DMS 273 (cell line): Measurements from ENCODE around the gene HOXB9.
A peak's percentile ranks its signal among the peaks of the same experiment; 100 is the strongest.

Source experiments
- DNase-seq: peaks from one replicate; lab custom pipeline; 2025; ENCODE audit not compliant: unreplicated experiment; lab: John Stamatoyannopoulos, UW

HOXB9 gene

DNA sequence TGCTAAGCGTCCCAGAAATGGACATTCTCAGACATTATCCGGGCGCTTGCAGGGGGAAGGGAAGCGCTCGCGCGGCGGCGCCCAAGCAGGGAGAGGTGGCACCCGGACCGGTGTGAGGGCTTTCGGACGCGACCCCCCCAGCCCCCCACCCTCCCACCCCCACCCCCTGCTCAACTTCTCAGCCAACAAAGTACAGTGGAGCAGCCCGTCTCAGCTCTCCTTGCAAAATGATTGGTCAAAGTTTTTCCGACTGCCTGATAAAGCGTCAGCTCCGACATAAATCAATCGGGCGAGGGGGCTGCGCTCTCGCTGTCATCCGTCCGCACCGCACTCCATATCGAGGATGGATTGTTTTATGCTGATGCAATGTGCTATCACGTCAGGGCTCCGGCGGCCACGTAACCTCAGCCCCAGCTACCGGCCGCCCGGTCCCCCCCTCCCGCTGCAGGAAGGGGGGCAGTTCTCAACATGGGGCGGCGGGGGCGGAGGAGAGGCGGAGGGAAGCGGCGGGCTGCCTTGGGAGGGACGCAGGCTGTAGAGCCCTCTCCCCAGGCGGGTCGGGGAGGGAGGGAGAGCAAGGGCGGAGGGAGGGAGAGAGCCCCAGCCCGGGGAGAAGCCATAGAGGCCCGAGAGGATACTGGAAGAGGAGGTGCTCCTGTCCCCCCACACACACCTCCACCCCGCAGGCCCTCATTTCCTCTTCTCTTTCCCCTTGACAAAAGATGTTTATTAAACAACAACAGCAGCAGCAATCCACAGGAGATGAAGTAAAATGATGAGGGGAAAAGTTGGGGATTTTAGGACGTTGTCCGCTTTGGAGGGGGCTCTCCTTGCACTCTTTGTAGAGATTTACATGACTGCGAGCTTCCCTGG lies at the start of gene HOXB9:
HOXB9 (minus strand) TSS at position 114 of the 873 bp plus-strand sequence; CDS start at position 25, 89 bp downstream.
- DNase-seq: no peak

GRCh38 chr17:48672340-48672739 lies 46.2 kb upstream of the HOXB9 start:
- no peak for DNase-seq

- peak; percentile 83 for DNase-seq
These were observed 45.6 kb upstream of the HOXB9 start for GRCh38 chr17:48671697-48672171.

DNA sequence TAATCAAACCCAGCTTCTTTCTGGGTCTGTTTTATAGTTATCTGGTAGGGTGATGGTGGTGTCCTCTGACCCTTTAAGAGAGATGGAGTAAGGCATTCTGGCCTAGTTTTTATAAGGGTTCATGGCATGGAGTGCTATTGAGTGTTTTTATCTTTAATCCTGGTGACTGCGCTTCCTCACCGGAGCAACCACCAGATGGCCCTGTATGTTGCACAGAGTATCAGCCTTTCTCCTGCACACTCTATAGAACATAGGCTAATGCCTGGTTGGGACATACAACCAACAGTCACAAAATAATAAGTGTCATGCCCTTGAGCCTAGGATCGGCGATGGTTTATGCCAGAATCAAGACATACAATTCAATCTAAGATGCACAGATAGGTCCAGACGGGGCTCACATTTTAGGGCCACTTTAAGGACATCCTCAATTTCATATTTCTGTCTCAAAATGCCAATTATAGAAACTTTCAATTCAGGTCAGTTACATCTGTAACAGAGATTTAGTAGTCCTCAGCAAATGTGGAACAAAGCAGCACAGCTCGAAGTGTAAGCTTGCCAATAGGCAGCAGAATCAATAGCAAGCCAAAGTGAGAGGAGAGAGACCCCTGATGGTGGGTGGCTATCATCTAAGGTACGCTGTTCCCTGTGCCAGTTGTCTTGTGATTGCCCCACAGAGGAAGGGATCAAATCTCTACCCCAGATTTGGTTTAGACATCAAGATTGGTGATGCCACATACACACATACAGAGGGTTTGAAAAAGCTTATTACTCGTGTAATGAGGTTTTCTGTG lies 37.2 kb upstream of the HOXB9 start:
- no peak for DNase-seq

DNA sequence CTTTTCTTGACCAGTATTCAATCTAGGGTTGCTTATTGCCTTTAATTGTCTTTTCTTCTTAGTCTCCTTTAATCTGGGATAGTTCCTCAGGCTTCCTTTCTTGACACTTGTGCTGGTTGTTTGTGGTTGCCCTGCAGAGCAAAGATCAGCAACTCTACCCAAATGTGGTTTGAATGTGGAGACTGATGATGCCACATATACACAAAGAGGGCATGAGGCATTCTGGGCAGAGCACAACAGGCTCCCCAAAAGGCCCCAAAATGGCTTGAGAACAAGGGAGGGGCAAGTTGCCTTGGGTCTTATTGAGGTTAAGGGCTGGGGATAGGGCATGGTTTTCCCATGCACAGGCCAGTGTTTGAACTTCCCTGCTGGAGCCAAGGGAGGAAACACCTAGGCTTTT lies 29.8 kb upstream of the HOXB9 start:
- no peak for DNase-seq

DNA sequence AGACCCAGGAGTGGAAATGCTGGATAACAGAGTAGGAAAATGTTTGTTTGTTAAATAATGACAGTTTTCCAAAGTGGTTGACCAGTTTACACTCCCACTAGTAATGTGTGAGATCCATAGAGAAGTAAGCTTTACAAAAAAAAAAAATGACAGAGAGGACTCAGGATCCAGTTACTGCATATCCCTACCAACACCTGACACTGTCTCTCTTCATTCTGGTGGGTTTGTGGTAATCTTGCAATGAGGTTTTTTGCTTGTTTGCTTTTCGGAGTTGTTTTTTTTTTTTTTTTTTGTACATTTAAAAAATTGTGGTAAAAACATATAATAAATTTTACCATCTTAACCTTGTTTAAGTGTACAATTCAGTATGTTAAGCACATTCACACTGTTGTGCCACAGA lies 23.6 kb upstream of the HOXB9 start:
- DNase-seq: no peak

GRCh38 chr17:48647963-48648245 lies 21.7 kb upstream of the HOXB9 start:
- no peak for DNase-seq

DNA sequence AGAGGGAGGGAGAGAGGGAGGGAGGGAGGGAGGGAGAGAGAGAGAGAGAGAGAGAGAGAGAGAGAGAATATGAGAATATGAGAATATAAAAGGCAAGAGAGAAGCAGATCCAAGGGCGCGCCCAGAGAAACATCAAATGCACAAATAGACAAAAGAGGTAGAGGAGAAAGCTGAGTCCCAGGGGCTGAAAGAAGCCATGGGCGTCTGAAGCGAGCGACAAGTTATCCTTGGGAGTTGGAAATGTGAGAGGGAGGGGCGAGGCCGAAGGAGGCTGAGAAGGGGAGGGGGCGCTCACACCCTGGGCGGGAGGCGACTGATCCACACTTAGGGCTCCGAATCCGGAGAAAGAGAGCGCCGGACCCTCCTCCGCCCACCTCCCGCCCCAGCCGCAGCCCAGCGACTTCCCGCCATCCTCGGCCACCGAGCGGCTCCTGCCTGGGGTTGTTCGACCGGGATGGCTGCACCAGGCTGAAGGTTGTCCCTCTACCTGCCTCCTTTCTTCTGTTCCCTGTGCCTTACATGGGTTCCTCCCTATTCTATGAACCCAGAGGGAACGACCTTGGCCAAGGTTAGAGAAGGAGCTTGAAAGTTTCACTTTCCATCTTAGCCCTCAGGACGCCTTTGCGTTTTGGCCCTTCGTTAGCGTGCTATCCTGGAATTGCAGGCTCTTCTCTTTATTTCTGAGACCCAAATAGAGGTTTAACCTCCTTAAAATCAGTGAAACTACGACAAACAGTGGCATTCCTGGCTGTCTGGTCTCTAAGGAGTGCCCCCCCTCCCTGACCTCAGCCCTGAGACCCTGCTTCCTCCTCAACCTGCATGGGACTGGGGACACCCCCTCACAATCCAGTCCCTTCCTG lies 21.2 kb upstream of the HOXB9 start:
- DNase-seq: no peak

DNA sequence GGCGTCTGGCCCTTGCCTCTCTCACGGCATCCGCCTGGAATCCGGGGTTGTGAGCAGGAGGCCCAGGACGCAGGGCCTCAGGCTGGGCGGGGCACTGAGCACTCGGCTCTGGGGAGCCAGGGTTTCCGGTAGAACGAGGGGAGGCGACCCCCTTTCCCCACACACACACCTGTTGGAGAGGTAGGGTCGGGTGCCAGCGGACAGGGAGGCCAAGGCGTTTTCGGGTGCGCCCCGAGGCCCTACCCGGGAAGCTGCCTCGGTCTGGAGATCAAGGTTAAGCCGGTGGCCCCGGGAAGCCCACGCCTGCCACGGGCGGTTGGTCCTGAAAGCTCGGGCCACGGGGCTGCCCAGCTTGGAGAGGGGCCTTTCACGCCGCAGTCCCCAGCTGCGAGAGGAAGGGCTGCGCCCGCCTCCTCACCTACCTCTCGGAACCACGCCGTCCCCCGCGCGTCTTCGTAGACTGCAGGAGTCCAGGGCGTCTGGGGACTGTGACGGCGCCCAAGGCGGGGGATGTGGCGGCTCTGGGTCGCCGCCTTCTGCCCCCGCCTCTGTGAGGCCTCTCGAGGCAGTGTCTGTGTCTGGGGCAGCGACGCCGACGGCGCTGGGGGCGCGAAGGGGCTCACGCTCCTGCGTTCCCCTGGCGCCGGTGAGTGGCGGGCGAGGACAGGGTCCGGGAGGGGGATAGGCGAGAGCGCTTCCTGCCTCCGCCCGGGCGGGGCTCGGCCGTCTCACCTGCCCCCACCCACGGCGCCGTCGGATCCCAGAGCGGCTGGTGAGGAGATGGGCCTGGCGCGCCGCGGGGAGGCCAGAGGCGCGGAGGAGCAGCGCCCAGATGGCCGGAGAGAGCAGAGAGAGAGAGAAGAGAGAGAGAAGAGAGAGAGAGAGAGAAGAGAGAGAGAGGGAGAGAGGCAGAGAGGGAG lies 20.3 kb upstream of the HOXB9 start:
- DNase-seq: no peak

DNA sequence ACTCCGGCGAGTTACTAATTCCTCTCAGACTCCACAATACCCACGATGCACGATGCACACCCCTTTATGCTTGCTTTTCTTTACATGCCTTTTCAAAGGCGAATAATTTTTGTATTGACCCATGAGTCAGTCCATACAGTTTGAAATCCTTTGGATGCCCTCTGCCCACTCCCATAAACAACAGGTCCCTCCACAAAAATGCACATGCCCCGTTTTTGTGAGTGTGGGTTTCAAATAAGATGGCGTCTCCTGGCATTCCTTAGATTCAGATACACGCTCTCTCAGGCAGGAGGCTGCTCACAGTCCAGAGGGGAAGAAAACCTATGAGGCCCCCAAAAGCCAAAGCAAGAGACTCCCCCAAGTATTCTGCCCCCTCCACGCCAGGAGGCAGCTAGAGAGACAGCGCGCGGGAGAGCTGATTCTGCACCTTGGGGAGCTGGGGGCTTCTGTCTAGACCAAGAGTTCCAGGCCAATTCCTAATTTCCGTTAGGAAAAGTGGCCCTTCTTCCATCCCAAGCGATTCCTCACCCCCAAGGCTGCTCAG lies 19.6 kb upstream of the HOXB9 start:
- DNase-seq: no peak

GRCh38 chr17:48644910-48645557 lies 18.9 kb upstream of the HOXB9 start:
- DNase-seq: no peak

DNA sequence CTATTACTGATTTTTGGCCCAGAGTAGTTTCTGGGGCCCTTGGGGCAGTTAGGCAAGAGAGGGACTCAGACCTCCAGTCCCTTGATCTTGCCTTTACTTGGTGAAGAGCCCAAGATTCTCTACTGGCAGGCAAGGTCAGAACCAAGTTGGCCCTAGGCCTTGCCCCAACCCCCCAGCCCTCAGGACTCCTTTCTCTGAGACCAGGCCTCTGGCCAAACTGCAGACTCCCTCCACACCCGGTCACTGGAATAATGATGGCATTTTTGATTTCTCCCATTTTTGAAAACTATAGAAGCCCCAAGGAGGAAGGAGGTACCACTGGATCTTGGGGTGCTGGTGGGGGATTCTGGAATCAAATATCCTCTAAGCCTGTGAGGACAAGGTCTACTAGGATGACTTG lies 18.0 kb upstream of the HOXB9 start:
- DNase-seq: no peak

DNA sequence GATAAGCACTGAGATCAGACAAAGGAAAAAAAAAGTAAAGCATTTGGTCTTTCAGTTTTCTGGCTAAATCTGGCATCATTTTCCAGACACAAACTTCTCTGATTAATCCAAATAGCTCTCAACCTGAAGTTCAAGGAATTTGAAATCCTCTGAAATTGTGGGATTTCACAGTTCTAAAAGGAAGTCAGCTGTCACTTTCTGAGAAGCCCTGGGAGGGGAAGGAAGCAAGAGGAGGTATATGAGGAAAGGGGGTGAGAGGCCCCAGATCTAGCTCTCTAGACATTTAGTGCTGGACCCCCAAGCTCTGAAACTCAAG lies 17.5 kb upstream of the HOXB9 start:
- DNase-seq: no peak

GRCh38 chr17:48642843-48643696 lies 16.9 kb upstream of the HOXB9 start:
- DNase-seq: no peak

DNA sequence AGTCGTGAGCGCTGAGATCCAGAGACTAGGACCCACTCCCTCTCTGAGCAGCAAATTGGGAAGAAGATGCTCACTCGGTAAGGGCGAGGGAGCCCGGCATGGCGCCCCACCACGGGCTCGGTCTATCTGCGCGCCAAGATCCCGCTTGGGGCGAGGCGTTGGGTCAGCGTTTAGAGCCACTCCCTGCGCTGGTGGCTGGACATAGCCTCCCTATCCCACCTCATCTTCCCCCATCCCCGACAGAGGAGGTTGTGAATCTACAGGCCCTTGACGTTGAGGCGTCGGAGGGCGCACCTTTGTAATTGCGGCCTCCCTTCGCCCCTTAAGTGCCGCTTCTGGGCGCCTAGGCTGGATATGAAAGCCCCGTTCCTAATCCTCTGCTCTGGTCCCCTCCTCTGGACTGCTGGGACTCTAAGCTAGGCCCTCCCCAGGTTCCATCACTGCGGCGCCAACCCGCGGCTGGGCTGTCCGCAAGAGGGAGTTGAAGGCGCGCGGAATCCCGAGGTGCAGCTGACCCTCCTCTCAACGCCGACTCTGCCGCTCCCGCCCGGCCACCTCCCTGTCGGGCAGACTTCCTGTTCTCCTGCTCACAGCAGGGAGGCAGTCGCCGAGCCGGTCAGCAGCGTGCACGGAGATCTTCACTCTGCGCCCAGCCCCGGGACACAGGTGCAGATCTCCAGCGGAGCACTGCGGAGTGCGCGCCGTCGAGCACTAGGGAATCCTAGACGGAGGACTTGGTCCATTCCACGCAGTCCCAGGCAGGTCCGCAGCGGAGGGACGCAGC lies 16.1 kb upstream of the HOXB9 start:
- no peak for DNase-seq

- DNase-seq: no peak
These were observed 15.4 kb upstream of the HOXB9 start for GRCh38 chr17:48641541-48642058.

DNA sequence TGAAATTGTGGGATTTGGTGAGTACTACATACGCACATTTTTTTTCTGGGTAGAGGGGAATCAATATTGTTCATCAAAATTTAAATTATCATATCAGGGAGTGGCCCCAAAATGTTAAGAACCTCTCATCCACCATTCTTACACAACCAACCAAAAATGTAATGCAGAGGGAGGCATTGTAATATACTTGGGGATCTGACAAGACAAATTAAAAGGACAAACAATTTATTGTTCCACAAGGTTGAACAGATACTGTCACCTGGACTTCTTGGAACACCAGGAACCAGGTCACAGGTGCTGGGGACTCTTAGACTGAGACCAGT lies 14.7 kb upstream of the HOXB9 start:
- DNase-seq: no peak
